IPS DF 19.7 (cell line): ENCODE data around the gene ATAD3B.
"Not testable (repeated sequence)": the region's sequence is repeated elsewhere in the genome, so short reads cannot be mapped to it uniquely, and the experiment has no call there.

Experiments used
- DNase-seq: peaks from one replicate; pipeline ENCODE4 v3.0.0-alpha.2; 2013; ENCODE audit warnings: low read depth, low spot score

Gene ATAD3B

DNA sequence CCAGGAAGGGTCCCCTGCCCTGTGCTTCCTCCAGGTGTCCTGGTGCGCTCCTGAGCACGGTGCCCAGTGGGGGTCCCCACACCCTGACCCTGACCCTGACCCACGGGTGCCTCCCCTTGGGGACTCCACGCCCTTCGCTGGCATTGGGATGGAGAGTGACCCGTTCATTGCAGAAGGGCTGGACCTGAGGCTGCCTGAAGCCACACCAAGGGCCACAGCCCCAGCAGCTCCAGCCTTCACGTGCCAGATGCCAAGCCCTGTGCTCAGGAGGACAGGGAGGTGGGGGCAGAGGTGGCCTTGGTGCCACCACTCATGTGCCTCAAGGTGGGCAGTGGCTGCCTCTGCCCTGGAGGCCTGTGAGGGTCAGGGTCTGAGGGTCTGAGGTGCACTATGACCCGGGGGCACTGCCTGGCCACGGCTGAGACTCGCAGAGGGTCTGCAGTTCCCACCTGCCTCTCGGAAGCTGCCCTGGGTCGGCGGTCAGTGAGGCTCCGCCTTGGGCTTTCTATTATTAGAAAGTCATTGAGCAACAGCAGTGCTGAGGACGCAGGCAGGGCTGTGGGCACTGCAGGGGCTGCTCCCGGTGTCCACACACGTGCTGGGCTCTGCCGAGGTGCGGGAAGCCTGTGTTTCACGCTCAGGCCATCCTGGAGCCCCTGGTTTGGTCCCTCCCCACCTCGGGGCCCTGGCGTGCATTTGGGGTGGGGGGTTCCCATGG lies 61.8 kb downstream of the ATAD3B start:
- DNase-seq = not testable (repeated sequence)

- not testable (repeated sequence) for DNase-seq
Observed at GRCh38 chr1:1533894-1534291, 62.3 kb downstream of the ATAD3B start.

DNA sequence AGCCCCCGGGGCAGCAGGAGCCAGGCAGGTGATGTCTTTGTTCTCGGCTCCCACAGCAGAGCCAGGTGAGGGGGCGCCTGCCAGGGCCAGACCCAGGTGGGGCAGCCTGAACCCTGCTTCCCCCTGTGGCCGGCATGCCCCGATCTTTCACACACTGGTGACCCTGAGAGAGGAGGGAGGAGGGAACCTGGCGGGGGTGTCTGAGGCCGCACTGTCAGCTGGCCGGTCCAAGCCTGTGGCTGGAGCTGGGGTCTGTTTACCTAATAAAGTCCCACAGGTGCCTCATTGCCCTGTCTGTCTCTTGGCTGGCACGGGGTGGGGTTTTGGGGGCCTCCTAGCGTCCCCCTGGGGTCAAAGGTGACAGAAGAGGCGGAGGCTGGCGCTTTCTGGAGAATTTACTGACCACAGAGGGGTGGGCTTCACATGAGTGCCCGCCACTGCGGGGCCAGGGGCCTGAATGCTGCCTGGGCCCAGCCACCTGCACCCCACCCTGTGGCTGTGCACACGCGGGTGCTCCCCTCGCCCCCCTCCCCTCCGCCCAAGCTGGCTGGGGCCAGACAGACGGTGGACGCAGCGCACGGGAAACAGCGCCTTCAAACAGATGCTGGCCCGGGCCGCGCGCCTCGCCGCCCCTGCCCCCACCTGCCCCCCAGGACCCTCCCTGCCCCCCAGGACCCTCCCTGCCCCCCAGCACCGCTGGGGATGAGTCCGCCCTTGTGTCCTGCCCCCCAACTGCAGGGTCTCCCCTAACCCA lies 63.0 kb downstream of the ATAD3B start:
- no peak for DNase-seq

- no peak for DNase-seq
Observed at GRCh38 chr1:1535201-1536018, 63.8 kb downstream of the ATAD3B start.

DNA sequence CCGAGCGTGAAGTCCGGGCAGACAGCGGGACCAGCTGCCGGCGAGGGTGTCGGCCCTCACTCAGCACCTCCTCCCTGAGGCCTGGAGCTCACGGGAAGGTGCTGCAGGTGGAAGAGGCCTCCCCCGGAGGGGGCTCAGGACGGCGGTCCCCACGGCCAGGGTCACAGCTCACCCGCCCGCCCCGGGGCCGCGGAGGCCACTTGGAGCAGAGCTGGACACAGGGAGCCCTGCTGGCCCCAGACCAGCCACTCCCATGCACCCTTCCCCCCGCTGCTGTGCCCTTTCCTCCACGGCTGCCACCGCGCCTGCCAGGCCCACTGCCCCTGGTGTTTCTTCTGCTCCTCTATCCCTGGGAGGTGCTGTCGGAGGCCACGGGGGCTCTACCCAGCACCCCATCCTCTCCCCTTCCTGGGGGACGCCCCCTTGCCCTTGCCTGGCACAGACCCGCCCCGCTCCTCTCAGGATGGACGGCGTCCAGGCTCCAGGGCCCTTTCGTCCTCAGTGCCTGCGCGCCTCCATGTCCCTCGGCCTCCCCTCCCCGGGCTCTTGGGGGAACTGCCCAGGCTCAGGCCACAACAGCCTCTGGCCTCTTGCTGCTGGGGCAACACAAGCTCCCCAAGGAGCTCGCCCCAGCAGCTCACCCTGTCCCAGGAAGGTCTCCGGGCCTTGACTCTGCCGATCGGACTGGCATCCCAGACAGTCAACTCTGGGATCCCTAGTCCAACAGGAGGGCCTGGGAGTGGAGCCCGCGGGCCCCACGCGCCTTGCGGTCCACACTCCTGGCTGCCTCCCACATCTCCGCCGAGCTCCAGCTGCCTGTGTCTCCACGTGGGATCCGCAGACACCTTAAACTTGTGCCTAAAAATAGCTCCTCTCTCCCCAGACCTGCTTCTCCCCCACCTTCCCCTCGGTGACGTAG lies 64.7 kb downstream of the ATAD3B start:
- no peak for DNase-seq

- DNase-seq = no peak
Observed at GRCh38 chr1:1536938-1537546, 65.5 kb downstream of the ATAD3B start.

DNA sequence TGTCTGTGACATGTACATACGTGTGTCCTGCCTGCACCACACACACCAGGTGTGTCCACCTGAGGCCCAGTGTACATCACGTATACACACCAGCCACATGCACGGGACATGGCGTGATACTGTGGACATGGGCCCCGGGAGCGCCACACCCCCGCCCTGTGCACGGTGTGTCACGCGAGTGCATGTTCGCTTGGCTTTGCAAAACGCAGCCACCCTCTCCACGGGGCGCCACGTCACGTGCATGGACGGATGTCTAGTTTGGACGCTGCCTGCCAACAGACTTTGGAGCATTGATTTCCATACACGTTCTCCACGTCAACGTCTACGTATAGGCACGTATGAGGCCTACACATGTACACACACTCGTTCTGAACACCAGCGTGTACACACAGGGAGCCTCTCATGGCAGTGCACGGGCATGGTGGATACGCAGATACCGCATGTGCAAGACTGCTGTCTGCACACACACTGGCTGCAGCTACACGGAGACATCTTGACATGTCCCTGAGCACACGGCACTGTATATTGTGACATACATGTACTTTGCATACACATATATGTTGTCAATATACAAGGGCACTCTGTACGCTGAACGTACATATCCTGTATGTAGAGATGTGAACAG lies 66.2 kb downstream of the ATAD3B start:
- DNase-seq = no peak

DNA sequence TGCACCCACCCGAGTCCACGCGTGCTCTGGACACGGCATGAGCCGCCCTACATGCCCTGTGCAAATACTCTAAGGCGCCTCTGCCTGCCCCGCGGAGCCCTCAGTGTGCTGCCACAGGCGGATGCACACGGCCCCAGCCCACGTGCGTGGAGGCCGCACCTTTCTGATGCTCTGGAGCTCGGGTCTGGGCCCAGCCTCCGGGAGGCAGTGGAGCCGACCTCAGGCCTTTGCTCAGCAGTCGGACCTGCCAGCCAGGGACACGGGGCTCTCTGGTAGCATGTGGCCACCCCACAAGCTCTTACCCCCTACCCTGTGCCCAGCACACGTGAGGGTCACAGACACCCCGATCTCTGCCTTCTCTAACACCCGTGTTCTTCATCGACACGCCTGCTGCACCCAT lies 66.8 kb downstream of the ATAD3B start:
- no peak for DNase-seq

DNA sequence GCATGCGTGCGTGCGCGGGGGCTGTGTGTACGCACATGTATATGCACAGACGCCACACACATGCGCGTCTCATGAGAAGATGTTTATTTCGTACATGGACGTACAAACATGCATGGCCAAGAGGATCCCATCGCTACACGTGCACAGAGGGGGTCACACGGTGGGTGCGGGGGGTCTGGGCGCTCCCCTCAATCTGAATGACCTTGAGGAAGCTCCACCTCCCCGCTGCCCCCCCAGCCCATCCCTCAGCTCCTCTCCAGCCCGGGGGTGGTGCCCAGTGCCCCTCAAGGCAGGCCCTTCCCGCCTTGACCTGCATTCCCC lies 67.4 kb downstream of the ATAD3B start:
- no peak for DNase-seq

GRCh38 chr1:1539310-1540089 lies 67.9 kb downstream of the ATAD3B start:
- DNase-seq = no peak

DNA sequence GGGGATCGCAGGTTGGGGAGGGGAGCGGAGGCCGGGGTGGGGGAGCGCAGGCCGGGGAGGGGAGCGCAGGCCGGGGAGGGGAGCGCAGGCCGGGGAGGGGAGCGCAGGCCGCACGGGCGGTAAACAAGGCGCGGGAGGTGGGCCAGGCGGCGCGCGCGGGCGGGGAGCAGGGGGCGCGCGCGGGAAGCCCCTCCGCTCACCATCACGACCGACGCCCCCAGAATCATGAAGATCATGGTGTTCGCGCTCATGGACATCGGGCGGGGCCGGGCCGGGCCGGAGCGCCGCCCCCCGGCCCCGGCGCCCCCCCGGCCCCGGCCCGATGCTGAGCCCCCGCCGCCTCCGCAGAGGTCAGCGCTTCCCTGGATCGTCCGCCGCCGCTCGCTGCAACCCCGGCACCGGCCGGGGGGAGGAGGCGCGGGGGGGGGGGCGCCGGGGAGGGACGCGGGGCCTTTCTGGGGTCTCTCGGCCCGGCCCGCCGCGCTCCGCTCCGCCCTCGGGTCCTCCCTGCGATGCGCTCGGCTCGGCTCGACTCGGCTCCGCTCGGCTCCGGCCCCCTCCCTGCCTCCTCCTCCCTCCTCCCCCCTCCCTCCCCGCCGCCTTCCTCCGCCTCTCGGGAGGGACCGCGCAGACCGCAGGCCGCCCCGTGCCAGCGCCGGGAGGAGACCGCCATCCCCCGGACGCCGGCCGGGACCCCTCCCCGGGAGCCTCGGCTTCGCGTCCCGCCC lies 68.7 kb downstream of the ATAD3B start, which contains the start of gene TMEM240:
TMEM240 (minus strand) TSS at position 535 of the 728 bp plus-strand sequence; CDS start at position 257, 278 bp downstream.
- DNase-seq = peak; percentile 25

DNA sequence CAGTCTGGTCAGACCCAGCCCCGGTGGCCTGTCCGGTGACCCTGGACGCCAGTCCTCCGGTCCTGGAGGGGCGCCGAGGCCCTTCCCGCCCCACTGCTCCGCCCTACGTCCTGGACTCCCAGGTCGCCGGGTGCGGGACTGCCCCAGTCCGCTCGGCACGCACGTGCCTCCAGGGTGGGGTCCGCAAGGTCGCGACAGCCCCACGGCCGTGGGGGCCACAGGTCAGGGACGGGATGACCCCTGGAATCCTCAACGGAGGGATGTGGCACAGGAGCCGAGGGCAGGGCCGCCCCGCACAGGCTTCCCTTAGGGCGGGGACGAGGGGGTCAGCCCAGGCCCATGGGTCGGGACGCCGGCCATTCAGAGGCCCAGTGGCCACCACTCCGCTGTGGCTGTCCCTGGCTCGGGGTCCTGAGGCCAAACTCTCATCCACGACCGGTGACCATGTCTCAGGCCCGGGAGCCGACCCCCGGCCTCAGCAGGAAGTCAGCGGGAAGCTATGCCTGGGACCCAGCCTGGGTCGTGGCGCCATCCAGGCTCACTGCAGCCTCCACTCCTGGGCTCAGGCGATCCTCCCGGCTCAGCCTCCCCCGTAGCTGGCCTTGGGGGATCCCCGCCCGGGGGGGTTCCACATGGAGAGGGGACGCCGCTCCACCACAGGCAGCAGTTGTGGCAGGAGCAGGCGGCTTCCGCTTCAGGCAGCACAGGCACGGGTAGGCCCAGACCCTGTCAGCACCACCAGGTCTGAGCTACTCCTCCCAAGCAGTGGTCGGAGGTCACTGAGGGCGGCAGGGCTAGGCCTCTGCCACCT lies 69.5 kb downstream of the ATAD3B start:
- DNase-seq = no peak

- no peak for DNase-seq
Observed at GRCh38 chr1:1541956-1542765, 70.6 kb downstream of the ATAD3B start.

DNA sequence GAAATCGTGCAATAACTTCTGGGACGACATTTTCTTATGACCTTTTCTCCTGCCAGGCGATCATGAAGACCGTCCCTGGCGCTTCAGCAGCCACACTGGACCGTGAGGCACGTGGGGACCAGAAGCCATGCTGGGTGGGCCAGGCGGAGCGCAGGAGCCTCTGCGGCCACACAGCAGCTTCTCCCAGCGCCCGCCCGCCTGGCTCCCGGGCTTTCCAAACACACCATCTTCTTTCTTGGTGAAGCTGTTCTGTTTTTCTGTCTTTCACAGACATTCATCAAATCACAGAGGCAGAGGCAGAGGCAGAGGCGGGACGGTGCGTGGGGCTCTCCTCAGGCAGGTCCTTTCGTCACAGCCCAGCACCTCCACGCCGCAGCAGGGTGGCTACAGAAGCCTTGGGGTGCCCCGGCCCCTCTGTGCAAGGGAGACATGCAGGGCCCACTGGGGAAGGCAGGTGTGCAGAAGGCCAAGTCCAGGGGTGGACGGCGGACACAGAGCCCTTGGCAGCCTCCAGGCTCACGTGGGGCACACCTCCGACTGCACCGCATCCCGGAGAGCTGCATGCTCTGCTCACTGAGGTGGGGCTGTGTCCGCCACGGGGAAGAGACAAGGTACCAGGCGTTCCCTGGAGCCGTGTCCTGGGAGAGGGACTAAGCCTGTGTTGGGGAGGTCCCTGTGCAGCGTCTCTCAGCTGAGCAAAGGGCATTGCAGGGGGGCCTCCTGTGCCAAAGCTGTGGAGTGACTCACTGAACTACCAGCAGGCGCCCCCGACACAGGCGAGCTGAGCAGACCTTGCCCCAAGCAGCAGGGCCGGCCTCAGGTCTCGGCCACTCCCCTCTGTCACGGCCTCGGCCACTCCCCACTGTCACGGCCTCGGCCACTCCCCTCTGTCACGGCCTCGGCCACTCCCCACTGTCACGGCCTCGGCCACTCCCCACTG lies 71.5 kb downstream of the ATAD3B start:
- DNase-seq = no peak

- no peak for DNase-seq
Observed at GRCh38 chr1:1543706-1544099, 72.1 kb downstream of the ATAD3B start.

DNA sequence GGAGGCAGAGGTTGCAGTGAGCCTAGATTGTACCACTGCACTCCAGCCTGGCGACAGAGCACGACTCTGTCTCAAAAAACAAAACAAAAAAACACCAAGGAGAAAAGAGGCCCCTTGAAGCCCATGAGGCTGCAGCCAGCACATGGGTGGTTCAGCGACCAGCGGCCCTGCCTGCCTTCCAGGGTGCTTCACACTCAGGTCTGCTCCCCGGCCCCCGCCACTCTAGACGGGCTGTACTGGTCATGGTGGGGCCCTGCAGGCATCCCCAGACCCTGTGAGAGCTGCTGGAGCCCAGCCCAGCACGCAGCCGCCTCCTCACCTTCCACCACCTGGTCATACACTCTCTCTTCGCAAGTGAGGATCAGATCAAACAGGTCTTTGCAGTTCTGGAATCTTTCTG lies 73.0 kb downstream of the ATAD3B start:
- no peak for DNase-seq
